ENCODE data around the gene MLLT3. TPM values are rescaled to one million over a fixed set of nuclear protein-coding genes. Genes with fewer than 3 reads are reported as not detected.

MLLT3 gene
- total and polyA plus RNA-seq, 2 donors (not counting 3 experiments of a cell fraction or from before 2014, with no cell fraction given) = 6.1 to 10.0 TPM

- dilution Hi-C loops (cut with MboI; ENCODE audit: extremely low pct_ligation_motif_present, low sequenced_read_pairs) = no loop called here
- no peaks in the 10 kb centered on the region for H3K9me1 ChIP-seq (replicated peaks; ENCODE audit: control insufficient read depth, extremely low read depth, insufficient read depth, low read length)
Observed at GRCh38 chr9:20573023-20573422, 49.3 kb downstream of the MLLT3 start.

More at GRCh38 chr9:20573023-20573422, 49.3 kb downstream of the MLLT3 start:
- Histone ChIP-seq H3K27ac (ENCODE audit: insufficient read depth, low read depth, low read length) (no peak overlapping the region), H3K4me1 (ENCODE audit: control insufficient read depth, extremely low read depth, insufficient read depth, low read length) (no peaks in the 10 kb centered on the region), H3K36me3 (ENCODE audit: control insufficient read depth in 2 of 2, extremely low read depth in 1 of 2, insufficient read depth in 2 of 2, low read length in 2 of 2) (no peaks in the 10 kb centered on the region), H2AFZ (ENCODE audit: low read depth, low read length) (no peak overlapping the region), H4K20me1 (replicated peaks; ENCODE audit: control insufficient read depth, extremely low read depth, insufficient read depth, low read length) (no peaks in the 10 kb centered on the region), H3K9ac (replicated peaks; ENCODE audit: extremely low read depth, insufficient read depth, low read length) (no peak overlapping the region), H3K9me3 (replicated peaks; ENCODE audit: control insufficient read depth, insufficient read depth, low read length) (no peaks in the 10 kb centered on the region), H3K27me3 (ENCODE audit: control insufficient read depth in 2 of 2, insufficient read depth in 2 of 2, low read length in 2 of 2) (no peaks in the 10 kb centered on the region), H3K4me3 (replicated peaks in 1 of 3; ENCODE audit: insufficient read depth in 1 of 3, low read depth in 1 of 3, low read length in 3 of 3) (no peak overlapping the region), H3K4me2 (ENCODE audit: insufficient read depth, low read length) (no peak overlapping the region), H3K79me2 (ENCODE audit: control insufficient read depth, insufficient read depth, low read length) (no peaks in the 10 kb centered on the region)
- TF ChIP-seq POLR2A (IDR thresholded peaks at IDR 0.05; ENCODE audit: low read depth, low read length) = no peak
- no peak for TF ChIP-seq MAX (IDR thresholded peaks at IDR 0.05; ENCODE audit: insufficient read depth, insufficient read length)
- no peak for TF ChIP-seq JUN (IDR thresholded peaks at IDR 0.05; ENCODE audit: borderline replicate concordance, insufficient read depth, insufficient read length, low read depth)
- TF ChIP-seq FOS (IDR thresholded peaks at IDR 0.05; ENCODE audit: borderline replicate concordance, insufficient read depth, low read length) = no peak
- no peak for TF ChIP-seq GATA2 (IDR thresholded peaks at IDR 0.05; ENCODE audit: insufficient read depth, insufficient read length, low read depth, low read length)
- no peak for TF ChIP-seq MYC (IDR thresholded peaks at IDR 0.05; ENCODE audit: low read depth, low read length)
- TF ChIP-seq POLR2AphosphoS5 (IDR thresholded peaks at IDR 0.05; ENCODE audit: insufficient read depth, low read depth, low read length) = no peak
- TF ChIP-seq CTCF (IDR thresholded peaks at IDR 0.05; ENCODE audit: extremely low read depth in 1 of 2, insufficient read depth in 1 of 2, low read depth in 1 of 2, low read length in 2 of 2) = no peak
- no peak for TF ChIP-seq EZH2 (IDR thresholded peaks at IDR 0.05; ENCODE audit: borderline replicate concordance, low read depth, low read length, severe bottlenecking)
- POLR2A ChIA-PET = no interaction called here
- no peak for DNase-seq (ENCODE audit: low read depth, low spot score)
- no TSS peak for BruUV-seq (replicated peaks)
- CTCF ChIA-PET = no interaction called here
- no peak for FAIRE-seq
- intact Hi-C loops (cut with micrococcal nuclease) = no loop called here

Measured in endothelial cell of umbilical vein (primary cell).